ENCODE results near the gene SAV1. TPM values are rescaled to one million over a fixed set of nuclear protein-coding genes. Genes with fewer than 3 reads are reported as not detected.
"Not testable (repeated sequence)": the region's sequence is repeated elsewhere in the genome, so short reads cannot be mapped to it uniquely, and the experiment has no call there.

SAV1 gene
- total RNA-seq, 4 donors from 2014 or later: 13.5 to 25.0 (median 19.2) TPM

GRCh38 chr14:50704454-50705010 is 36.4 kb upstream of the SAV1 start:
- intact Hi-C loops (cut with DNase I): no loop called here
- Histone ChIP-seq H3K9me3 (no peaks in the 10 kb centered on the region), H3K4me3 (no peak overlapping the region), H3K4me1 (no peaks in the 10 kb centered on the region), H3K27ac (no peak overlapping the region), H3K36me3 (no peaks in the 10 kb centered on the region), H3K27me3 (peaks cover 0 to 9% (median 0%) of the 10 kb centered on the region in 4 donors)
- 80% methylated on average over 2 of the region's 26 CpGs; no CpG with 5 or more reads in 1 of the 2 donors for WGBS, 2 donors
- DNase-seq: no peak
- no peak for TF ChIP-seq POLR2A (IDR thresholded peaks at IDR 0.05)
- TF ChIP-seq, protein P1, sequence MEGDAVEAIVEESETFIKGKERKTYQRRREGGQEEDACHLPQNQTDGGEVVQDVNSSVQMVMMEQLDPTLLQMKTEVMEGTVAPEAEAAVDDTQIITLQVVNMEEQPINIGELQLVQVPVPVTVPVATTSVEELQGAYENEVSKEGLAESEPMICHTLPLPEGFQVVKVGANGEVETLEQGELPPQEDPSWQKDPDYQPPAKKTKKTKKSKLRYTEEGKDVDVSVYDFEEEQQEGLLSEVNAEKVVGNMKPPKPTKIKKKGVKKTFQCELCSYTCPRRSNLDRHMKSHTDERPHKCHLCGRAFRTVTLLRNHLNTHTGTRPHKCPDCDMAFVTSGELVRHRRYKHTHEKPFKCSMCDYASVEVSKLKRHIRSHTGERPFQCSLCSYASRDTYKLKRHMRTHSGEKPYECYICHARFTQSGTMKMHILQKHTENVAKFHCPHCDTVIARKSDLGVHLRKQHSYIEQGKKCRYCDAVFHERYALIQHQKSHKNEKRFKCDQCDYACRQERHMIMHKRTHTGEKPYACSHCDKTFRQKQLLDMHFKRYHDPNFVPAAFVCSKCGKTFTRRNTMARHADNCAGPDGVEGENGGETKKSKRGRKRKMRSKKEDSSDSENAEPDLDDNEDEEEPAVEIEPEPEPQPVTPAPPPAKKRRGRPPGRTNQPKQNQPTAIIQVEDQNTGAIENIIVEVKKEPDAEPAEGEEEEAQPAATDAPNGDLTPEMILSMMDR (IDR thresholded peaks at IDR 0.05): no peak

- intact Hi-C loops (cut with DNase I): no loop called here
- H3K9me3 ChIP-seq: no peaks in the 10 kb centered on the region
- H3K4me1 ChIP-seq: no peaks in the 10 kb centered on the region
- peaks cover 0 to 9% (median 0%) of the 10 kb centered on the region in 4 donors for H3K27me3 ChIP-seq
- TF ChIP-seq, protein P1 (IDR thresholded peaks at IDR 0.05): no peak
- no peak for TF ChIP-seq POLR2A (IDR thresholded peaks at IDR 0.05)
- H3K27ac ChIP-seq: no peak overlapping the region
- no peaks in the 10 kb centered on the region for H3K36me3 ChIP-seq
- DNase-seq: no peak
- WGBS, 2 donors: 59 to 65% methylated on average over 4 of the region's 4 CpGs
- H3K4me3 ChIP-seq: no peak overlapping the region
Measured at GRCh38 chr14:50697659-50698290, 29.7 kb upstream of the SAV1 start.

DNA sequence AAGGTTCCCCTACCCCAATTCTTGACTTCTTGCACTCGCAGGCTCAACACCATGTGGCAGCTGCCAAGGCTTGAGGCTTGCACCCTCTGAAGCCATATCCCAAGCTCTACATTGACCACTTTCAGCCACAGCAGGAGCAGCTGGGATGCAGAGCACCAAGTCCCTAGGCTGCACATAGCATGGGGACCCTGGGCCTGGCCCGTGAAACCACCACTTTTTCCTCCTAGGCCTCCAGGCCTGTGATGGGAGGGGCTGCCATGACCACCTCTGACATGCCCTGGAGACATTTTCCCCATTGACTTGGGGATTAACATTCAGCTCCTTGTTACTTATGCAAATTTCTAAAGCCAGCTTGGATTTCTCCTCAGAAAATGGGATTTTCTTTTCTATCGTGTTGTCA is 26.2 kb upstream of the SAV1 start:
- H3K4me3 ChIP-seq; H3K4me1 ChIP-seq; H3K27me3 ChIP-seq; intact Hi-C loops (cut with DNase I); DNase-seq; H3K9me3 ChIP-seq; H3K27ac ChIP-seq; H3K36me3 ChIP-seq: not testable (repeated sequence)
- WGBS, 2 donors: 81 to 85% methylated on average over 3 of the region's 3 CpGs

GRCh38 chr14:50688875-50689274 is 20.8 kb upstream of the SAV1 start:
- 100% methylated on average over 1 of the region's 1 CpG for WGBS, 2 donors
- H3K9me3 ChIP-seq: no peaks in the 10 kb centered on the region
- DNase-seq: no peak
- H3K4me3 ChIP-seq: no peak overlapping the region
- no peaks in the 10 kb centered on the region for H3K4me1 ChIP-seq
- intact Hi-C loops (cut with DNase I): no loop called here
- H3K36me3 ChIP-seq: no peaks in the 10 kb centered on the region
- no peak for TF ChIP-seq POLR2A (IDR thresholded peaks at IDR 0.05)
- TF ChIP-seq, protein P1 (IDR thresholded peaks at IDR 0.05): no peak
- H3K27me3 ChIP-seq: no peaks in the 10 kb centered on the region
- no peak overlapping the region for H3K27ac ChIP-seq

DNA sequence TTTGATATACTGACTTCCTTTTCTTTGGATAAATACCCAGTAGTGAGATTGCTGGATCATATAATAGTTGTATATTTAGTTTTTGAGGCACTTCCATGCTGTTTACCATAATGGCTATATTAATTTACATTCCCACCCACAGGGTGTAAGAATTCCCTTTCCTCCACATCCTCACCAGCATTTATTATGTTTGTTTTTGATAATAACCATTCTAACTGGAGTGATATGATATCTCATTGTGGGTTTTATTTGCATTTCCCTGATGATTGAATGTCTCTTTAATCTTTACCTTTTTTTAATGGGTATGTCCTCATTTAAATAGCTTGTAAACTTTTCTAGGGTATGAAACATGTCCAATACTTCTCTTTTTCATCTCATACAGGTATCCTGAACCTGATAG is 11.6 kb upstream of the SAV1 start:
- no peak overlapping the region for H3K27ac ChIP-seq
- H3K4me3 ChIP-seq: no peak overlapping the region
- no peaks in the 10 kb centered on the region for H3K27me3 ChIP-seq
- H3K36me3 ChIP-seq: no peaks in the 10 kb centered on the region
- no peaks in the 10 kb centered on the region for H3K9me3 ChIP-seq
- H3K4me1 ChIP-seq: peaks cover 0 to 17% (median 11%) of the 10 kb centered on the region in 3 donors
- no peak for DNase-seq
- no peak for TF ChIP-seq POLR2A (IDR thresholded peaks at IDR 0.05)
- TF ChIP-seq, protein P1 (IDR thresholded peaks at IDR 0.05): no peak
- intact Hi-C loops (cut with DNase I): no loop called here

Data from esophagus squamous epithelium (tissue), 5 donors.